AML-193 (cell line): Measurements from ENCODE around the gene SLC25A25.
"Not testable (repeated sequence)": the region's sequence is repeated elsewhere in the genome, so short reads cannot be mapped to it uniquely, and the experiment has no call there.

ENCODE experiments used
- DNase-seq, 2 experiments: peaks; one replicate each; lab custom pipeline; 2025; lab: John Stamatoyannopoulos, UW

Gene SLC25A25

GRCh38 chr9:128067645-128068385 lies at the start of gene SLC25A25:
Gene SLC25A25 (plus strand): TSS chr9:128068232. CDS start chr9:128068320, 88 bp downstream.
- DNase-seq = peak; percentile 96 to 97

- no peak for DNase-seq
Measured at GRCh38 chr9:128020692-128021091, 47.3 kb upstream of the SLC25A25 start.

- no peak for DNase-seq
Measured at GRCh38 chr9:128021098-128021497, 46.9 kb upstream of the SLC25A25 start.

GRCh38 chr9:128022886-128023285 lies 45.1 kb upstream of the SLC25A25 start:
- no peak for DNase-seq

- not testable (repeated sequence) for DNase-seq
Measured at GRCh38 chr9:128023671-128024070, 44.4 kb upstream of the SLC25A25 start.

- DNase-seq = no peak
Measured at GRCh38 chr9:128024761-128025308, 43.2 kb upstream of the SLC25A25 start.

GRCh38 chr9:128025736-128026135 lies 42.3 kb upstream of the SLC25A25 start:
- no peak for DNase-seq

- no peak for DNase-seq
Measured at GRCh38 chr9:128026255-128026772, 41.7 kb upstream of the SLC25A25 start.

GRCh38 chr9:128026773-128027541 lies 41.1 kb upstream of the SLC25A25 start:
- DNase-seq = peak in 1 of 2 experiments; percentile 9

- no peak for DNase-seq
Measured at GRCh38 chr9:128027705-128028104, 40.3 kb upstream of the SLC25A25 start.

GRCh38 chr9:128033609-128034008 lies 34.4 kb upstream of the SLC25A25 start:
- DNase-seq = no peak

- peak; percentile 69 to 71 for DNase-seq
Measured at GRCh38 chr9:128034821-128035652, 33.0 kb upstream of the SLC25A25 start.

GRCh38 chr9:128036522-128036921 lies 31.5 kb upstream of the SLC25A25 start:
- DNase-seq = not testable (repeated sequence)

GRCh38 chr9:128040783-128041182 lies 27.2 kb upstream of the SLC25A25 start:
- DNase-seq = not testable (repeated sequence)

- DNase-seq = no peak
Measured at GRCh38 chr9:128042043-128042442, 26.0 kb upstream of the SLC25A25 start.

- no peak for DNase-seq
Measured at GRCh38 chr9:128043467-128043868, 24.6 kb upstream of the SLC25A25 start.

GRCh38 chr9:128045409-128045808 lies 22.6 kb upstream of the SLC25A25 start:
- DNase-seq = not testable (repeated sequence)

GRCh38 chr9:128045831-128046230 lies 22.2 kb upstream of the SLC25A25 start:
- DNase-seq = no peak

GRCh38 chr9:128047231-128047630 lies 20.8 kb upstream of the SLC25A25 start:
- DNase-seq = no peak

- no peak for DNase-seq
Measured at GRCh38 chr9:128048663-128049062, 19.4 kb upstream of the SLC25A25 start.

- no peak for DNase-seq
Measured at GRCh38 chr9:128049843-128050242, 18.2 kb upstream of the SLC25A25 start.
